ENCODE results near the gene MAPK8IP1. TPM values are rescaled to one million over a fixed set of nuclear protein-coding genes. Genes with fewer than 3 reads are reported as not detected.

MAPK8IP1 gene
- total RNA-seq, 1 donor from 2014 or later = 13.2 TPM

- Histone ChIP-seq H3K27me3 (ENCODE audit: control insufficient read depth, insufficient read depth, low read length) (peaks cover 19% of the 10 kb centered on the region), H3K4me3 (ENCODE audit: low read depth, low read length) (no peak overlapping the region), H3K36me3 (ENCODE audit: control insufficient read depth, insufficient read depth, low read length) (no peaks in the 10 kb centered on the region)
- DNase-seq (ENCODE audit: low read depth) = no peak
- no peak for TF ChIP-seq CTCF (IDR thresholded peaks at IDR 0.05; ENCODE audit: insufficient read depth, low read length, poor library complexity, severe bottlenecking)
Observed at GRCh38 chr11:45889966-45890365, 4.5 kb downstream of the MAPK8IP1 start.

GRCh38 chr11:45890886-45891550 lies 5.6 kb downstream of the MAPK8IP1 start:
- no peaks in the 10 kb centered on the region for H3K36me3 ChIP-seq (ENCODE audit: control insufficient read depth, insufficient read depth, low read length)
- H3K4me3 ChIP-seq (ENCODE audit: low read depth, low read length) = no peak overlapping the region
- no peak for TF ChIP-seq CTCF (IDR thresholded peaks at IDR 0.05; ENCODE audit: insufficient read depth, low read length, poor library complexity, severe bottlenecking)
- DNase-seq (ENCODE audit: low read depth) = no peak
- peaks cover 20% of the 10 kb centered on the region for H3K27me3 ChIP-seq (ENCODE audit: control insufficient read depth, insufficient read depth, low read length)

- H3K4me3 ChIP-seq (ENCODE audit: low read depth, low read length) = no peak overlapping the region
- no peaks in the 10 kb centered on the region for H3K36me3 ChIP-seq (ENCODE audit: control insufficient read depth, insufficient read depth, low read length)
- DNase-seq (ENCODE audit: low read depth) = no peak
- peaks cover 31% of the 10 kb centered on the region for H3K27me3 ChIP-seq (ENCODE audit: control insufficient read depth, insufficient read depth, low read length)
- TF ChIP-seq CTCF (IDR thresholded peaks at IDR 0.05; ENCODE audit: insufficient read depth, low read length, poor library complexity, severe bottlenecking) = no peak
Observed at GRCh38 chr11:45892856-45893255, 7.4 kb downstream of the MAPK8IP1 start.

GRCh38 chr11:45894555-45895247 lies 9.2 kb downstream of the MAPK8IP1 start:
- no peak for TF ChIP-seq CTCF (IDR thresholded peaks at IDR 0.05; ENCODE audit: insufficient read depth, low read length, poor library complexity, severe bottlenecking)
- no peak for DNase-seq (ENCODE audit: low read depth)
- Histone ChIP-seq H3K27me3 (ENCODE audit: control insufficient read depth, insufficient read depth, low read length) (peaks cover 34% of the 10 kb centered on the region), H3K36me3 (ENCODE audit: control insufficient read depth, insufficient read depth, low read length) (no peaks in the 10 kb centered on the region), H3K4me3 (ENCODE audit: low read depth, low read length) (no peak overlapping the region)

- no peaks in the 10 kb centered on the region for H3K36me3 ChIP-seq (ENCODE audit: control insufficient read depth, insufficient read depth, low read length)
- no peak for DNase-seq (ENCODE audit: low read depth)
- no peak overlapping the region for H3K4me3 ChIP-seq (ENCODE audit: low read depth, low read length)
- no peak for TF ChIP-seq CTCF (IDR thresholded peaks at IDR 0.05; ENCODE audit: insufficient read depth, low read length, poor library complexity, severe bottlenecking)
- H3K27me3 ChIP-seq (ENCODE audit: control insufficient read depth, insufficient read depth, low read length) = peaks cover 35% of the 10 kb centered on the region
Observed at GRCh38 chr11:45895553-45896259, 10.3 kb downstream of the MAPK8IP1 start.
